ENCODE measurements around the gene DUOX1.

The DUOX1 gene

DNA sequence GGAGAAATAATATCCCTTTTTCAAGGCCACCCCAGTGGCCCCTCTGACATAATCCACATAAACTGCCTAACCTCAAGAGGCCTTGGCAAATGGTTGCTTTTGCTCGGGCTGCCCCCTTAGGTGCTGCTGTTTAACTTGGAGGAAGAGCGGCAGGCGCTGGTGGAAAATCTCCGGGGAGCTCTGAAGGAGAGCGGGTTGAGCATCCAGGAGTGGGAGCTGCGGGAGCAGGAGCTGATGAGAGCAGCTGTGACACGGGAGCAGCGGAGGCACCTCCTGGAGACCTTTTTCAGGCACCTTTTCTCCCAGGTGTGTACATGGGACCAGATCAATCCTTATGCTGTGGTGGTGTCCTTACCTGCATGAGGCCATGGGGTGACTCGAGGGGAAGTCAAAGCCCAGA is 15.0 kb downstream of the DUOX1 start:
- no peak for DNase-seq

DNA sequence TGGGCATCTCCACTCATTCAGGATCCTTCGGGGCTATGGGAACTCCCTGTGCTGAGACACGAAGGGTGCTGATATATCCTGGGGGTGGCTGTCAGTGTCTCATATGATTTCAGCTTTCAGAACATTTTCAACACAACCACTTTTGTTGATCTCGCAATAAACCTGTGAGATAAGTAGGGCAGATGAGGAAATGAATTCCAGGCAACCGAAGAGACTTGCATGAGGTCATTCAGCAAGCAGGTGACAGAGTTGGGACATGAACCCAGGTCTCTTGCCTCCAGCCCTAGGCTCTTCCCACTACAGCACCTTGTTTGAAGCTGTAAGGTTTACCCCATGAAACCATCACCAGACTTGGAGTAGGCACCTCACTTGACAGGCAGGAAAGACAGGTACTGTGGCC is 16.6 kb downstream of the DUOX1 start:
- no peak for DNase-seq

DNA sequence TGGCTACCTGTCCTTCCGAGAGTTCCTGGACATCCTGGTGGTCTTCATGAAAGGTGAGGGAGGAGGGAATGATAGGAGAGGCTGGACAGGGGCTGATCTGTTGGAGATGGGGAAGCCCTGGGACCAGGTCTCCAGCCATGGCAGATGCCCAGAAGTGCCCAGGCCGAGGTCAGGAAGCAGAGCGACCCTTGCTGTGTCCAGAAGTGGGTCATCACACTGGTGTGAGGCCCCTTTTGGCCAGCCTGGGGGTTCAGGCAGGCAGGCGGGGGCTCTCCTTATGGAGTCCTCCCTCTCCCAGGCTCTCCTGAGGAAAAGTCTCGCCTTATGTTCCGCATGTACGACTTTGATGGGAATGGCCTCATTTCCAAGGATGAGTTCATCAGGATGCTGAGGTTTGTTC is 17.8 kb downstream of the DUOX1 start:
- DNase-seq, result no peak

DNA sequence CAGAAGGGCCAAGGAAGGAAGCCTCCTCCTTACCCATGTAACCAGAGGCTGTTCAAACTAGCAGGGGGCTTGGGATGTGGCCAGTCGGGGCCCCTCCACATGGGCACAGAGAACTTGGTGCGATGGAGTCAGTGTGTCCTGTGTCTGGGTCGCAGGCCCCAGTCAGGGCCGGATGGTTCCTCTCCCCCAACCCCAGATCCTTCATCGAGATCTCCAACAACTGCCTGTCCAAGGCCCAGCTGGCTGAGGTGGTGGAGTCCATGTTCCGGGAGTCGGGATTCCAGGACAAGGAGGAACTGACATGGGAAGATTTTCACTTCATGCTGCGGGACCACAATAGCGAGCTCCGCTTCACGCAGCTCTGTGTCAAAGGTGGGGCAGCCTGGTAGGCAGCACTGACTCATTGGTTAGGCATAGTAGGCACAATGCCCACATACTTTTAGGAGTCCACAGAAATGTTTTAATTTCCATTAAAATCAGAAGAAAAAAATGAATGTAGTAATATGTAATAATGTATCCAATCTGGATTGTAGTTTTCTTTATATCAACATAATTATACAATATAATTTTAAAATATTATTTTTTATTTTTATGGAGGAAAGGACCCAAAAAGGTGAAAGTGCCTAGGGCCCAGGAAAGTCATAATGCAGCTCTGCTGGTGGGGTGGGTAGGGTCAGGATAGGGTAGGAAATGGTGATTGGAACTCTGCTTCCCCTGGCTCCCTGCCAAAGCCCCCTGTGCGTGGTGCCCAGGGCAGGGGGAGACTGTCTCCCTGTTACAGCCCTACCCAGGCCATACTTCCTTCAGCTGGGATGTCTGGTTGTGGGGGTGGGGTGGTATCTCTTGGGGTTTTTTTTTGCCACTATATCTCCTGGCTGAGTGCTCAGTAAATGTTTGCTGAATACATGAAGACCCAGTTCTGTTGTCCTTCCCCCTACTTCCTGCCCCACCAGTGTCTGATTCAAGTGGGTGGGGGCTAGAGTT is 18.6 kb downstream of the DUOX1 start:
- no peak for DNase-seq

DNA sequence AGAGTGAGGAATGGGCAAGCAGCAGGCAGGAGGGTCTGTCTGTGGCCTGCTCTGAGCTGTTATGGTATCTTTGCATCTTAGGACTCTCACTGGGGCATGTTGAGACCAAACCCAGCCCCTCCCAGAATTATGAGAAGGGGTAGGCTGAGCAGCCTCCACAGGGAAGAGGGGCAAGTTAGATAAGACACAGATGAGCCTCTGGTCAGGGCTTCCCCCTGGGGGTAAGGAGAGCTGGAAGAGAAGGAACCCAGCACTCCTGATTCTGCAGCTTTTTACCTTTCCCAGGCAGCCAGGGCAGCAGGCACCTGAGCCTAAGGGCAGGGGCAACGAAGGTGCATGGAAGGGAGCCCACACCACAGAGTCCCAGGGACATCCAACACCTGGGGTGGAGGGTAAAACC is 19.3 kb downstream of the DUOX1 start:
- no peak for DNase-seq

DNA sequence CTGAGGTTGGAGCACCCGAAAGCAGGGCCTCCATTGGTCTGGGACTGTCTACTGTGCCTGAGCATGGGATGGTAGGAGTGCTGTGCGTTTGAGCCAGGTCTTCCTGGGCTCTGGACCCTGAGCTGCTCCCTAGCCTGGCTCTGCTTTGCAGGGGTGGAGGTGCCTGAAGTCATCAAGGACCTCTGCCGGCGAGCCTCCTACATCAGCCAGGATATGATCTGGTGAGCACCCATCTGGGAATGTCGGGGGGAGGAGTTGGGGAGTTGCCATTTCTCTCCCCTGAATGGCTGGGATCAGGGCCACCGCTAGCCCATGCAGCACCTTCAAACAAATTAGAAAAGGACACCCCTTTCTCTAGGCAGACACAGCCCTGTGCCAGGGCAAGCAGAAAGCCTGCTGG is 20.7 kb downstream of the DUOX1 start:
- DNase-seq, result no peak

DNA sequence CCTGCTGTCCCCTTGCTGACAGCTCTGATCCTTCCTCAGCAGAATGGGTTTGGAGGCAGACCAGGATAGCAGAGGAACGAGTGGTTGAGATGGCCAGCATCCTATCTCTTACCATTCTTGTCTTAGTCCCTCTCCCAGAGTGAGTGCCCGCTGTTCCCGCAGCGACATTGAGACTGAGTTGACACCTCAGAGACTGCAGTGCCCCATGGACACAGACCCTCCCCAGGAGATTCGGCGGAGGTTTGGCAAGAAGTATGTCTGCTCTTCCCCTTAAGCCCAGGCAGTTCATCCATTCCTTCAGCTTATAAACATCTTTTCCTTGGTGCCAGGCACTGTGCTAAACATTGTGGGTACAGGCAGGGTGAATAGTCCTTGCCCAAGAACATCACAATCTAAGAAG is 21.2 kb downstream of the DUOX1 start:
- DNase-seq, result no peak

DNA sequence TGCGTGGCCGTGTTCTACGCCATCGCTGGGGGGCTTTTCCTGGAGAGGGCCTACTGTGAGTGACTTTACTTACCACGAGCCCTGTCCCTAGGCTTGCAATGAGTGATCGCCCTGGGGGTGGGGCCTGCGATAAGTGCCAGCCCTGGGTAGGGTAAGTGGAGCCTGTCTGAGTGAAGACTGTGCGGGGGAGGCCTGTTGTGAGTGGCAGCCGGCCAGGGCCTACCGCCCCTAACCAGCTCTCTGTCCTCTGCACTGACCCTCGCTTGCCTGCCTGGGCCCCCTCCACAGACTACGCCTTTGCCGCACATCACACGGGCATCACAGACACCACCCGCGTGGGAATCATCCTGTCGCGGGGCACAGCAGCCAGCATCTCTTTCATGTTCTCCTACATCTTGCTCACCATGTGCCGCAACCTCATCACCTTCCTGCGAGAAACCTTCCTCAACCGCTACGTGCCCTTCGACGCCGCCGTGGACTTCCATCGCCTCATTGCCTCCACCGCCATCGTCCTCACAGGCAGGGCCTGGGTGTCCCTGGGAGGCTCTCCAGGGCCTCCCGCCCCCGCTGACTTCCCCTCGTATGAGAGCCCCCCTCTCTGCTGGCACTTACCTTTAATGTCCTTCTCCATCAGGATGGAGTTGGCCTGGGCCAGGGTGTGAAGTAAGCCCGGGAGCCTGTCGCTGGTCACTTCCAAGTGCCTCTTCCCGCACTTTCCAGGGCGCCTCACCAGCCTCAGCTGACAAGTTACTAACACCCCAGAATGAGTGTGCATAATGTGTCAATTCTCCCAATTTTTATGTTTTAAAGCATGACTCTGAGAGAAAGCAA is 22.4 kb downstream of the DUOX1 start:
- DNase-seq, result no peak

DNA sequence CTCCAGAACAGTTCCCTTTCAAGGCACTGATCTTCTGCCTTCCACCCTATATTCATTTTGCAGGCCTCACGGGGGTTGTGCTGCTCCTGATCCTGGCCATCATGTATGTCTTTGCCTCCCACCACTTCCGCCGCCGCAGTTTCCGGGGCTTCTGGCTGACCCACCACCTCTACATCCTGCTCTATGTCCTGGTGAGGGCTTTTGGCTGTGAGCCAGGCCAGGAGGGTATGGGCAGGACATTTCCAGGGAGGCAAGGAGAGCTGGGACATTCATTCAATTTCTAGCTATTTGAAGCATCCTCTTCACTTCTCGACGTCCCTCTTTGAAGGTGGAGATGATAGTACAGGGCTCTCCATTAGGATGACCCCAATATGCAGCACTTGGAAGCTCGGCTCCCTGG is 25.9 kb downstream of the DUOX1 start:
- DNase-seq, result no peak

DNA sequence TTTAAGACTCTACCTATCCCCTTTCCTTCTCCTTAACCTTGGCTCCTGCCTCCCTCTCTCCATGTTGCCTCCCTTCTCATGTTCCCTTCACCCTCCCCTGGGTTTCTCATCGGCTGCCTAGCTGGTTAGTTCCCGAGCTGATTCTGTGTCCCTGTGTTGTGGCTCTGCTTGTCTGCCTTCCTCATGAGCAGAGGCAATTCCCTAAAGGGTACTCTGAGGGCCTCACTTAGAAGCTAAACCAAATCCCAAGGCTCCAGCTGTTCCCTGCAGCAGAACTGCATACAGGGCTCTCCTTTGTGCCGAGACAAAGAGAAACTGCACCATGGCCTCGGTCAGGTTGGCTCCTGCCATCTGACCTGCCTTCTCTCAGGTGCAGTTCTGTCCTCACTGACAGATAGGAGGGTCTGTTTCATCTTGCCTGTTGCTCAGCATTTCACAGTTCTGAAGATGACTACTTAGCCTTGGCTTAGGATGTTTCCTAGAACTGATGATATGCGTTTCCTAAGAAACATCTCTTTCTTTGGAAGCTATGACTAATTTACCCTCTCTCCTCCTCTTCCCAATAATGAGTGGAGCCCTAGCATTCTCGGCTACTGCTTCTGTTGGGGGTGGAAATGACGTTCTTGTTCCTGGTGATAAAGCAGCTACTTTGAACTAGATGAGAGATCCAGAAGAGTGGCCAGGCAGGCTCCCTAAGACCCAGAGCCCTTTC is 27.1 kb downstream of the DUOX1 start:
- DNase-seq, result no peak

DNA sequence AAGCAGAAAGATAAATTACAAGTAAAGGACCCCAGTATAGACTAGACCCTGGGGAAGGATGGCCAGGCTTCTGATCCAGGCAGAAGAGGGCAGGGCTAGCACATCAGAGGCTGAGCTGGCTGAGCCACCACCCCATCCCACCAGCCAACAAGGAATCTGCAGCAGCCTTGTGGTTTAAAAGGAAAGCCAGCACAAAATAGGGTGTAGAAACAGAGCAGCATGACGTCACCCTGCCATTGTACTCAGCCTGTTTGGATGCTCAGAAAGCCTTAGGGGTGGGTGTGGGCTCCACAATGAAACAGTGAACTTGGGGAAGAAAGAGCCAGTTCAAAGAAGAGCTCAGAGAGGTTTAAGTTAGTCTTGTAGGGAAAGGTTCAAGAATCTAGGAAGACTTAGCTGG is 28.2 kb downstream of the DUOX1 start:
- DNase-seq, result no peak

DNA sequence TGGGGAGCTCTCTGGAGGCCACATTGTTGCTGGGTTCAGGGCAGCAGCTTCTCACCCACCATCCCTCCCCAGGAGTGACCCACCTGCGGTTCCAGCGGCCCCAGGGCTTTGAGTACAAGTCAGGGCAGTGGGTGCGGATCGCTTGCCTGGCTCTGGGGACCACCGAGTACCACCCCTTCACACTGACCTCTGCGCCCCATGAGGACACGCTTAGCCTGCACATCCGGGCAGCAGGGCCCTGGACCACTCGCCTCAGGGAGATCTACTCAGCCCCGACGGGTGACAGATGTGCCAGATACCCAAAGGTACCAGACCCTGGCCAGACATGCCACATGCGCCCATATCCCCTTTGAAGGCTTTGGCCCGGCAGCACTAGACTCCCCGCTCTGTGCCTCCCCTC is 31.9 kb downstream of the DUOX1 start:
- no peak for DNase-seq

DNA sequence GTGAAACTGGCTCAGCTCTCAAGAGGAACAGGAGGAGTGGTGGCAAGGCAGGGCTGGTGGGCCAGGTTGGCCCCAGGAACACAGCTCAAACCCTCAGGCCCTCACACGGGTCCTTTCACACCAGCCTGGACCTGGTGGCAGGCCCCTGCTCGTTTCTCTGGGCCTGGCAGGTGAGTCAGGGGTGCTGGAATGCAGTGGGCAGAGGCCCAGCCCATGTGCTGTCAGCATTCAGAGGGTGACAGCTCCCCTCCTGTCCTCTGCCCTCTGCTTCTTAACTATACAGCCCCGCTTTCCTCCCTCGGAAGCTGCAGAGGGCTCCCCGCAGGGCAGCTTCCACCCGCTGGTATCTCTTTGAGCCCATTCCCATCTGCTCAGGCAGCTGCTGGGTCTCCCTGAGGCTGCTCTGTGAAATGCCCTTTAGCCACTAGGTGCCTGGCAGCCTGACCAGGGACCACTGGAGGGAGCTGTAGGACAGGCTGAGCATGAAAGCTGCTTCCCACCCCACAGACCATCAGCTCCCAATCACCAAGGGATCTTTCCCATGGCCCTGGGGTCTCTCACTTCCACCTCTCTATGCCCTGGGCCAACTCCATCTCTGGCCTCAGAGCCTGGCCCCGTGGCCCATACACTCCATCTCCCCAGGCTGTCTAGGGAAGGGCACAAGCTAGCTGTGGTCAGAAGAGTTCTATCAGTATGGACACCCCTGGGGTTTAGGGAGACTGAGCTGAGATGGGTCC is 33.1 kb downstream of the DUOX1 start:
- peak; percentile 40 for DNase-seq

DNA sequence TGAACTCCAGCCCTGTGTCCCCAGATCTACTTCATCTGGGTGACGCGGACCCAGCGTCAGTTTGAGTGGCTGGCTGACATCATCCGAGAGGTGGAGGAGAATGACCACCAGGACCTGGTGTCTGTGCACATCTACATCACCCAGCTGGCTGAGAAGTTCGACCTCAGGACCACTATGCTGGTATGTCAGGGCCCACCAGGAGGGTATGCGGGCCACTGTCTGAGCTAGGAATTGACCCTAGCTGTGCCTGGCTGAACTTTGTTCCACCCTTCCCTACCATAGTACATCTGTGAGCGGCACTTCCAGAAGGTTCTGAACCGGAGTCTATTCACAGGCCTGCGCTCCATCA is 33.7 kb downstream of the DUOX1 start:
- DNase-seq, result no peak

DNA sequence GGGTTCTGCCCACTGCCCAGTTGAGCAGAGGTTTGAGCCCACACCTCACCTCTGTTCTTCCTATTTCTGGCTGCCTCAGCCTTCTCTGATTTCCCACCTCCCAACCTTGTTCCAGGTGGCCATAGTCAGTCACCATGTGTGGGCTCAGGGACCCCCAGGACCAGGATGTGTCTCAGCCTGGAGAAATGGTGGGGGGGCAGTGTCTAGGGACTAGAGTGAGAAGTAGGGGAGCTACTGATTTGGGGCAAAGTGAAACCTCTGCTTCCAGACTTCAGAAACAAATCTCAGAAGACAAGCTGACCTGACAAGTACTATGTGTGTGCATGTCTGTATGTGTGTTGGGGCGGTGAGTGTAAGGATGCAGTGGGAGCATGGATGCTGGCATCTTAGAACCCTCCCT is 35.1 kb downstream of the DUOX1 start:
- DNase-seq, result no peak

DNA sequence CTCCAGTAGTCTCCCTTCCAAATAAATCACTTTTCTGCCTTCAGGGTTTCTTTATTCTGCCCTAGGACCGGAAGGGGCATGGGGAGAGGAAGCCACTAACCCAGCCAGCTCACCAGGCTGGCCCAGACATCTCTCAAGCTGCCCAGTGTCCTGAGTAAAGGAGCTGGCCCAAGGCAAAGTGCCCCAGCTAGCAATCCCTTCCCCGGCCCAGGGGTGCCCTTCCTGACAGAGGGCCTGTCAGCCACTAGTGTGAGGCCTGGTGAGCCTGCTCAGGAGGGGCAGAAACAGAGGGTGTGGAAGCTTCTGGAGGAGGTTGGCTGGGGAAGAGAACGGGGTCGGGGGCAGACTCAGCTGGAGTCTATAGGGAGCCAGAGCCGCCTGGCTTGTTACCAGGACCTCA is 35.7 kb downstream of the DUOX1 start:
- DNase-seq, result no peak

DNA sequence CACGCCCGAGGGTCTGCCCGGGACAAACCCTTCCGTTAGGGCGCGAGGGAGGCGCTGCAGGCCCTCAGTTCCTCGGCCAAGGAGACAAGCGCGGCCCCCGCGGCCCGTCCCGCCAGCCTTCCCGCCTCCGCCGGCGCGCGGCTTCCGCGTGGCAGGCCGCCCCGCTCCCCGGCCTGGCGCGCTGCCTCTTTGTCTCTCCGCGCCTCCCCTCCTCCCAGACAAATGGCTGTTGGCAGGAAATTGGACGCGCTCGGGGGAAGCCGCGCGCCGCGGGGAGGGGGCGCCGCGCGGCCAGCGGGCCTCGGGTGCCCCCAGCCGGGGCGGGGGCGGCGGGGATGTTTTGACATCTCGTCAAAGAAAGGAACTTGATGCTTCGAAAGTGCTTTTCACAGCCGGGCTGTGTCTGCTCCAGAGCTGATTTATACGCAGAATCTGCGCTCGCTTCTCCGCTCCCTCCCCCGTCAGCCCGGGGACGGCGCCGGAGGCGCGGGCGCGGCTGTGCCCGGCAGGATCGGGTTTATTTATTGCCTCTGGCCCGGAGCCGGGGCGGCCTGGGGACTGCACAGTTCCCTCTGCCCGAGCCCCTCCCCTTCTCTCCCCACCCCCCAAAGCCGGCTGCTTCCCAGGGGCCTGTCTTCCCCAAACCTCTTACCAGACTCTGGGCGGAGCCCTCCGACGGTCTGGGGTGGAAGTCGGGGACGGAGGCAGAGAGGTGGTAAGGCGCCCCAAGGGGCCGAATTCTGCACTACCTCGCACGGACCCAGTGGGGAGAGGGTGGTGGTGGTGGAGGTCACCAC is 37.2 kb downstream of the DUOX1 start:
- DNase-seq, result peak; percentile 67

DNA sequence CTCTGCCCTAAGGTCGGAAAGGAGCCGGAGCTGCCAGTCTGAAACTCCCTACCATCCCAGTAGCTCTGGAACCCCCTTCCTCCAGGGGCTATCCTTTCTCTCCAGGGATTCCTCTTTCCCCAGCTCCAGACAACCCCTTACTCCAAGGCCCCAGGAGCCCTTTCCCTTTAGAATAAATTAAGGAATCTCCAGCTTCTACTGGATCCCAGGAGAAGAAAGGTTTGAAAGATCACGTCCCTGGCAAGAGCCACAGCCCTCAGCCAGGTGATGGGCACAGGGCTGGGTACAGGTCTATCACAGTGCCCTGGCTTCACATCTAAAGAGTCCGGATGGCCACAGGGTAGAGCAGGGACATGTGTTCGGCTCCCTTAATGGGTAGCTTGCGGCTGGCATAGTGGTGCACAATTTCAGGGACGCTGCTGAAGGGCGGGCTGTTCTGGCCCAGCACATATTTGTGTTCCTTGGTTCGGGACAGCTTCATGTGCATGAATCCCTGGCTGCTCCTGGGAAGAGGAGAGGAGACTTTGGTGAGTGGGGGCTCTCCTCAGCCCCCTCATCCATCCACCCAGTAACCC is 37.9 kb downstream of the DUOX1 start:
- DNase-seq, result no peak

DNA sequence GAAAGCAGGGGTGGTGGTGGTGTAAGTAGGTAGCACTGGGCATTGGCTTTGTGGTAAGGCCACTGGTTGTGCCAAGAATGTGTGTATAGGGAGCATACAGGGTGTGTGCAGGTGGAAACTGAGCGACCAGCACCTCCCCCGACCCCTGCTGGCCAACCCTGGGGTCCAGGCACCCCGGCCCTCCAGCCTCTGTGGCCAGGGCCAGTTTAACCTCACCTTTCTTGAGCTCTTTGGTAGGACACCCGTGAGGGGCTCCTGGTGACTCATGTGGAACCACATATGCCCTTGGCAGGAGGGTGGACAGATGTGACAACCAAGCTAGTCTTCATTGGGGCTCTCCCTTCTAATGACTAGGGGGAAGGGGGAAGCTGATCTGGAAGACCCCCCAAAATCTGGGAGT is 38.5 kb downstream of the DUOX1 start:
- no peak for DNase-seq

DNA sequence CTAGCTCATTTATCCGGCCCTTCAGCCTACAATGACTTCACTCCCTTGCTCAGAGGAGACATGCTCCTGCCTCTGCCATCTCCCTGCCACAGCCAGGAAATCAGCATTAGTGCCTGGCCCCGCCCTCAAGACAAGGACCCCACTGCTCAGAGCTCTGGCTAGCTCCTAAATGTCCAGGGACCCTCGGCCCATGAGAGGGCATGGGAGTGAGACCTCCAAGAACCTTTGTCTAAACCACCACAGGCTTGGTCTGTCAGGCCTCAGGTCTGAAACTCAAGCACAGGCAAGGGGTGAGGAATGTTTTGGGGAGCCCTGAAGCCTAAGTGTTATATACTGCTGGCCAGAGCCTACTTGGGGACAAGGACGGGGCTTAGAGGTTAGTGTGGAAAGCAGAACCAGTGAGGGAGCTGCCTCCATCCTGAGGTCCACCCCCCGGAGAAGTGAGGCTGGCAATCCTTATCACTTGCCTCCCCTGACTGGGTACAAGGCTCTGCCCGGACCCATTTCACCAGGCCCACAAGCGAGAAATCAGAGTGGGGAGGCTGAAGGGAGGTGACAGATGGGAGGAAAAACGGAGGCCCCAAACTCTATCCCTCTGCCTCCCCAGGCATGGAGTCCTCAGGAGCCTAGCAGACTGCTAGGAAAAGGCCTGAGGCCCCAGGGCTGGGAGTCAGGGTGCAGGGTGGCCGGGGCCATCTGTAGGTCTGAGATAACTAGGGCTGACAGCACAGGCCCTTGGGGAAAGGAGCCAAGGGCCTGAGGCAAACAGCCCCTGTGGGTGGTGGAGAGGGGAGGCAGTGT is 39.2 kb downstream of the DUOX1 start:
- DNase-seq, result no peak
